ENCODE measurements around the gene LONP2. TPM values are rescaled to one million over a fixed set of nuclear protein-coding genes. Genes with fewer than 3 reads are reported as not detected.

LONP2 gene
- total and polyA plus RNA-seq, 2 of the 13 experiments (the other 11 are each of a cell fraction or from before 2014, with no cell fraction given) = 39.2 to 63.3 TPM

DNA sequence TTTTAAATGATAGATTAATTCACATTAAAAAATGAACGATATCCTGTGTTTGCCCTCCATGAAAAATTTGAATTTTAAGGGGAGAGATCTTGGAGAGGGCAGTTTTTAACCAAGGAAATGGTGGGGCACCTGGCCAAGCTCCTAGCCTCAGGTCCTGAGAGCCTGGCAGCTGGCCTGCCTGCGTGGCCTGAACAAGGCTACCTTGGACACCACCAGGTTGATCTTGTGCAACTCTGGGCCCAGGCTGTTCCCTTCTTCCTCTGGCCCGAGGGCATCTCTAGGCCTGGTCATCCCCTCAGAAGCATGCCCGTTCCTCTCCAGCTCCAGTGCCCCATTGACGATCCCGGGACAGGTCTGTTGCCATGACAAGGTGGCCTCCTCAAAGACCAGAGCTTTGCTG lies 33.4 kb upstream of the LONP2 start:
- FAIRE-seq = no peak
- H2AFZ ChIP-seq (ENCODE audit: low read length) = no peak overlapping the region
- H3K79me2 ChIP-seq (ENCODE audit: insufficient read depth, low read length) = no peaks in the 10 kb centered on the region
- no peaks in the 10 kb centered on the region for H3K27me3 ChIP-seq (ENCODE audit: control insufficient read depth in 1 of 2, insufficient read depth in 2 of 2, low read length in 2 of 2)
- no peak overlapping the region for H3K4me3 ChIP-seq (replicated peaks in 1 of 3; ENCODE audit: insufficient read depth in 1 of 3, low read depth in 2 of 3, low read length in 3 of 3)
- POLR2A ChIA-PET = no interaction called here
- peaks cover 35% of the 10 kb centered on the region for H3K4me1 ChIP-seq (ENCODE audit: insufficient read depth, low read length)
- H3K4me2 ChIP-seq (ENCODE audit: low read depth, low read length) = no peak overlapping the region
- no peak for DNase-seq (ENCODE audit: low spot score)
- no peaks in the 10 kb centered on the region for H4K20me1 ChIP-seq (ENCODE audit: insufficient read depth, low read length)
- CTCF ChIA-PET (ENCODE audit: low intra/inter-chr PET ratio, low total read pairs) = no interaction called here
- peak; percentile 30; the same call in 1 of the 3 replicates for ATAC-seq
- TF ChIP-seq, protein P1, sequence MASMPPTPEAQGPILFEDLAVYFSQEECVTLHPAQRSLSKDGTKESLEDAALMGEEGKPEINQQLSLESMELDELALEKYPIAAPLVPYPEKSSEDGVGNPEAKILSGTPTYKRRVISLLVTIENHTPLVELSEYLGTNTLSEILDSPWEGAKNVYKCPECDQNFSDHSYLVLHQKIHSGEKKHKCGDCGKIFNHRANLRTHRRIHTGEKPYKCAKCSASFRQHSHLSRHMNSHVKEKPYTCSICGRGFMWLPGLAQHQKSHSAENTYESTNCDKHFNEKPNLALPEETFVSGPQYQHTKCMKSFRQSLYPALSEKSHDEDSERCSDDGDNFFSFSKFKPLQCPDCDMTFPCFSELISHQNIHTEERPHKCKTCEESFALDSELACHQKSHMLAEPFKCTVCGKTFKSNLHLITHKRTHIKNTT (CRISPR knock-in tag; IDR thresholded peaks at IDR 0.05) = no peak
- no peak for TF ChIP-seq ZNF562 (CRISPR knock-in tag; IDR thresholded peaks at IDR 0.05; ENCODE audit: borderline replicate concordance)
- H3K9me3 ChIP-seq (ENCODE audit: low read length) = no peaks in the 10 kb centered on the region
- no peaks in the 10 kb centered on the region for H3K36me3 ChIP-seq (replicated peaks in 1 of 2; ENCODE audit: control insufficient read depth in 1 of 2, insufficient read depth in 2 of 2, low read length in 2 of 2)
- in situ Hi-C loops (cut with HindIII; ENCODE audit: extremely low pct_ligation_motif_present, low pct_unique_long_range_greater_than_20kb) (no loop called here), intact Hi-C loops (cut with micrococcal nuclease; ENCODE audit: unreplicated experiment) (no loop called here)
- H3K27ac ChIP-seq (ENCODE audit: extremely low read length, insufficient read depth, low read length) = no peak overlapping the region
- WGBS (ENCODE audit: low lambda C conversion rate) = 64% methylated on average over 5 of the region's 6 CpGs
- H3K9ac ChIP-seq (ENCODE audit: insufficient read depth, low read depth, low read length) = no peak overlapping the region
- no TSS peak for BruUV-seq (replicated peaks)

DNA sequence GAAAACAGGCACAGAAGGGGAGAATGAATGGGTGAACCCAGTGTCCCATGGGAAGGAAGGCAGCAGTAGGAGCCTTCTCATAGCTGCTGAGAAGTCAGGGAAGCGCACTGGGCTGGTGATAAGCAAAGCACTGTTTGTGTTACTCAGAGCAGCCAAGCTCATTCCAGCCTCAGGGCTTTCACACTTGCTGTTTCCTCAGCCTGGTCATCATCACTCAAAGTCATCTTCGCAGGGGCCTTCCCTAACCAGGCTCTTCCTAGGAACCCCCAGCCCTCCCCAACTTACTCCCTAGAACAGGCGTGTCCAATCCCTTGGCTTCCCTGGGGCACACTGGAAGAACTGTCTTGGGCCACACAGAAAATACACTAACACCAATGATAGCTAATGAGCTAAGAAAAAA lies 32.1 kb upstream of the LONP2 start:
- no peak overlapping the region for H3K9ac ChIP-seq (ENCODE audit: insufficient read depth, low read depth, low read length)
- ChIA-PET POLR2A (no interaction called here), CTCF (ENCODE audit: low intra/inter-chr PET ratio, low total read pairs) (no interaction called here)
- no peak overlapping the region for H3K27ac ChIP-seq (ENCODE audit: extremely low read length, insufficient read depth, low read length)
- H2AFZ ChIP-seq (ENCODE audit: low read length) = no peak overlapping the region
- in situ Hi-C loops (cut with HindIII; ENCODE audit: extremely low pct_ligation_motif_present, low pct_unique_long_range_greater_than_20kb) (no loop called here), intact Hi-C loops (cut with micrococcal nuclease; ENCODE audit: unreplicated experiment) (no loop called here)
- WGBS (ENCODE audit: low lambda C conversion rate) = 89% methylated on average over 3 of the region's 3 CpGs
- no peaks in the 10 kb centered on the region for H3K9me3 ChIP-seq (ENCODE audit: low read length)
- TF ChIP-seq ZNF563 (CRISPR knock-in tag; IDR thresholded peaks at IDR 0.05) (no peak), SIX1 (CRISPR knock-in tag; IDR thresholded peaks at IDR 0.05; ENCODE audit: borderline replicate concordance) (no peak), HHEX (CRISPR knock-in tag; IDR thresholded peaks at IDR 0.05) (no peak), MXI1 (IDR thresholded peaks at IDR 0.05; ENCODE audit: borderline replicate concordance, low read depth, low read length) (no peak), ZNF879 (CRISPR knock-in tag; IDR thresholded peaks at IDR 0.05) (no peak), ZNF160 (CRISPR knock-in tag; IDR thresholded peaks at IDR 0.05) (no peak), ZNF263 (CRISPR knock-in tag; IDR thresholded peaks at IDR 0.05) (no peak), NFE2 (CRISPR knock-in tag; IDR thresholded peaks at IDR 0.05) (no peak), ZNF441 (CRISPR knock-in tag; IDR thresholded peaks at IDR 0.05; ENCODE audit: borderline replicate concordance) (no peak)
- TF ChIP-seq, protein P2, sequence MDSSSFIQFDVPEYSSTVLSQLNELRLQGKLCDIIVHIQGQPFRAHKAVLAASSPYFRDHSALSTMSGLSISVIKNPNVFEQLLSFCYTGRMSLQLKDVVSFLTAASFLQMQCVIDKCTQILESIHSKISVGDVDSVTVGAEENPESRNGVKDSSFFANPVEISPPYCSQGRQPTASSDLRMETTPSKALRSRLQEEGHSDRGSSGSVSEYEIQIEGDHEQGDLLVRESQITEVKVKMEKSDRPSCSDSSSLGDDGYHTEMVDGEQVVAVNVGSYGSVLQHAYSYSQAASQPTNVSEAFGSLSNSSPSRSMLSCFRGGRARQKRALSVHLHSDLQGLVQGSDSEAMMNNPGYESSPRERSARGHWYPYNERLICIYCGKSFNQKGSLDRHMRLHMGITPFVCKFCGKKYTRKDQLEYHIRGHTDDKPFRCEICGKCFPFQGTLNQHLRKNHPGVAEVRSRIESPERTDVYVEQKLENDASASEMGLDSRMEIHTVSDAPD (CRISPR knock-in tag; IDR thresholded peaks at IDR 0.05) = no peak
- TF ChIP-seq, protein P3, sequence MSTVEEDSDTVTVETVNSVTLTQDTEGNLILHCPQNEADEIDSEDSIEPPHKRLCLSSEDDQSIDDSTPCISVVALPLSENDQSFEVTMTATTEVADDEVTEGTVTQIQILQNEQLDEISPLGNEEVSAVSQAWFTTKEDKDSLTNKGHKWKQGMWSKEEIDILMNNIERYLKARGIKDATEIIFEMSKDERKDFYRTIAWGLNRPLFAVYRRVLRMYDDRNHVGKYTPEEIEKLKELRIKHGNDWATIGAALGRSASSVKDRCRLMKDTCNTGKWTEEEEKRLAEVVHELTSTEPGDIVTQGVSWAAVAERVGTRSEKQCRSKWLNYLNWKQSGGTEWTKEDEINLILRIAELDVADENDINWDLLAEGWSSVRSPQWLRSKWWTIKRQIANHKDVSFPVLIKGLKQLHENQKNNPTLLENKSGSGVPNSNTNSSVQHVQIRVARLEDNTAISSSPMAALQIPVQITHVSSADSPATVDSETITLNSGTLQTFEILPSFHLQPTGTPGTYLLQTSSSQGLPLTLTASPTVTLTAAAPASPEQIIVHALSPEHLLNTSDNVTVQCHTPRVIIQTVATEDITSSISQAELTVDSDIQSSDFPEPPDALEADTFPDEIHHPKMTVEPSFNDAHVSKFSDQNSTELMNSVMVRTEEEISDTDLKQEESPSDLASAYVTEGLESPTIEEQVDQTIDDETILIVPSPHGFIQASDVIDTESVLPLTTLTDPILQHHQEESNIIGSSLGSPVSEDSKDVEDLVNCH (CRISPR knock-in tag; IDR thresholded peaks at IDR 0.05) = no peak
- H3K79me2 ChIP-seq (ENCODE audit: insufficient read depth, low read length) = no peaks in the 10 kb centered on the region
- peaks cover 30% of the 10 kb centered on the region for H3K4me1 ChIP-seq (ENCODE audit: insufficient read depth, low read length)
- BruUV-seq (replicated peaks) = no TSS peak
- no peak for ATAC-seq
- H3K27me3 ChIP-seq (ENCODE audit: control insufficient read depth in 1 of 2, insufficient read depth in 2 of 2, low read length in 2 of 2) = no peaks in the 10 kb centered on the region
- no peaks in the 10 kb centered on the region for H4K20me1 ChIP-seq (ENCODE audit: insufficient read depth, low read length)
- H3K36me3 ChIP-seq (replicated peaks in 1 of 2; ENCODE audit: control insufficient read depth in 1 of 2, insufficient read depth in 2 of 2, low read length in 2 of 2) = no peaks in the 10 kb centered on the region
- no peak overlapping the region for H3K4me3 ChIP-seq (replicated peaks in 1 of 3; ENCODE audit: insufficient read depth in 1 of 3, low read depth in 2 of 3, low read length in 3 of 3)
- H3K4me2 ChIP-seq (ENCODE audit: low read depth, low read length) = no peak overlapping the region
- DNase-seq (ENCODE audit: low spot score) = no peak
- no peak for FAIRE-seq
